Hematopoietic multipotent progenitor cell treated with erythropoietin and hydrocortisone succinate and interleukin-3 and kit ligand, for 8 days (in vitro differentiated cells): ENCODE measurements around the gene RABEP1.
A peak's percentile ranks its signal among the peaks of the same experiment; 100 is the strongest.
"Not testable (repeated sequence)": the region's sequence is repeated elsewhere in the genome, so short reads cannot be mapped to it uniquely, and the experiment has no call there.

Experiments
- DNase-seq: peaks from one replicate; pipeline ENCODE4 v3.0.0-alpha.2; 2015

The RABEP1 gene

DNA sequence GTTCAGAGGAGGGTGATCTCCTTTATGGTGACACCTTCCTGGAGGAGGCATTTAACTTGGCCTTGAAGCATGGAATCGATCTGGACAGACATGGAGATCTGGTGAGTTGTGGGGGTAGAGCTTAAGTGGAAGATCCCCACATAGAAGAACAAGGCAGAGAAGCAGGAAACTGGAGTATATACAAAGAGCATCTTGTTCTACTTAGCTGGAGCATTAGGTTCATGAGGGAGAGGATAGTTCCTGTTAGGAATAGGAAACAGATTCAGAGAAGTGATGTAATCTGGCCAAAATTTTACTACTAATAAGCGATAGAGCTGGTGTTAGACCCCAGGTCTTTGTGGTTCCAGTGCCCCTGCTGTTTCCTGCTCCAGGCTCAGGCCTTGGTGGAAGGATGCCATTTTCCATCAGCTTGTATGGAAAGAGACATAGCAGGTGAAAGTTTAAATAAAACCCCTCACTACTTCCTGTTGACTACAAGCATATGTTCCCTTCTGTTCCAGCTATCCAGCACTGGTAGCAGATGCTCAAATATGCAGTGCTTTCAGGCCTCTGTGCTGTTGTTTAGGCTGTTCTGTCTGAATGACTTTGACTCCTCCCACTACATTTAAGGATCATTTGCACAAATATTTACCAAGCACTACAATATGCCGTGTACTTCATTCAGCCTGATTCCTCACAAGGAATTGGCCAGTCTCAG lies 147.3 kb downstream of the RABEP1 start:
- DNase-seq, result no peak

DNA sequence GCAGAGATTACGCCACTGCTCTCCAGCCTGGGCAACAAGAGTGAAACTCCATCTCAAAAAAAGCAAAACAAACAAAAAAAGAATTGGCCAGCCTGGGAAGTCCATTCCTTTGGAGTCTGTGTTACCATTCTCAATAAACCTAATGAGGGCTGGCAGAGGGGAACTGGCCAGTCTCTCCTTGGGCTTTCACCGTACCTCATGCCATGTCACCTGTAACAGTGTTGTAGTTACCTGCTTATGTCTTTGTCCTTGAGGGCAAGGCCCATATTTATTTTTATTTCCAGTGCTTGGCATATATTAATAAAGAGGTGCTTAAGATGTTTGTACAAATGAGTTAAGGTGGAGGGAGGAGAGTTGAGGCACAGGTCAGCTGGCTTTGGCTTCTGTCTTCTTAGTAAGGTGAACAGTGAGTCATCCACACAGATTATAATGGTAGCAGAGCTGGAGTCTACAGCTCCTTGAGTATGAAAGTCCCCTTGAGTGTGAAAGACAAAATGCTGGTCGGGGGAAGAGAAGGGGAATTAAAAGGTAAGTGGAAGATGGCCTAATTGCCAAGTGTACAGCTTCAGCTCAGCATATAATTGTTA lies 148.4 kb downstream of the RABEP1 start:
- no peak for DNase-seq

GRCh38 chr17:5431234-5431633 lies 149.2 kb downstream of the RABEP1 start:
- not testable (repeated sequence) for DNase-seq

GRCh38 chr17:5431949-5432556 lies 150.0 kb downstream of the RABEP1 start:
- DNase-seq, result no peak

DNA sequence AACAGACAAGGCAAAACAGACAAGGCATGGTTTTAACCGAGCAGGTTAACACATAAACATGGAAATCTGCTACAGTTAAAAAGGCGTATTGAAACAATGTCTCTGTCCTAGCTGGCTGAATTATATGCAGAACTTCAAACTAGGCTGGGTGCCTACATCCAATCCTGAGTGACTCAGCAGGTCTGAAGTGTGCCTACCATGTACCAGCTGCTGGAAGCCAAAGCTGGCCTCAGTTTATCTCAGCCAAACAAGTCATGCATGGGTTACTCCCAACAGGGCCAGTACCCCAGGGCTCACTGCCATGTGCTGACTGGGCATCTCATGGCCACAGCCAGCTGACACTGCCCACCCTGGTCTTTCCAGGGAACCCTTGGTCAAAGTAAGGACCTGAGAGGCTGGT lies 152.9 kb downstream of the RABEP1 start:
- peak; percentile 33 for DNase-seq
